DOHH2 (cell line): Measurements from ENCODE around the gene SPOCK2.

ENCODE experiments used
- H3F3A ChIP-seq: fragments of 200-600 bp; sonication (generic), shearing (Covaris generic); 2 replicates; pipeline ENCODE4 v1.6.0; 2016; ENCODE audit warnings: antibody characterized with exemption, mild to moderate bottlenecking; ENCODE audit not compliant: control insufficient read depth, insufficient read depth
- H3K27ac ChIP-seq: fragments of 200-600 bp; sonication (generic); 2 replicates; pipeline ENCODE4 v1.5.1; 2014; ENCODE audit warnings: low read depth, mild to moderate bottlenecking, low read length, moderate library complexity
- H3K27me3 ChIP-seq: fragments of 200-600 bp; sonication (generic); 2 replicates; pipeline ENCODE4 v1.6.1; 2014; ENCODE audit warnings: mild to moderate bottlenecking, low read length, mixed read lengths; ENCODE audit not compliant: control insufficient read depth
- H3K36me3 ChIP-seq: fragments of 200-600 bp; sonication (generic); 2 replicates; pipeline ENCODE4 v1.6.1; 2014; ENCODE audit warnings: mild to moderate bottlenecking, low read length, moderate library complexity, mixed read lengths; ENCODE audit not compliant: control insufficient read depth
- H3K4me1 ChIP-seq: fragments of 200-600 bp; sonication (generic); 2 replicates; pipeline ENCODE4 v1.6.1; 2014; ENCODE audit warnings: mild to moderate bottlenecking, low read length, mixed read lengths; ENCODE audit not compliant: control insufficient read depth
- H3K4me2 ChIP-seq: fragments of 200-600 bp; sonication (generic); 2 replicates; pipeline ENCODE4 v1.6.0; 2014; ENCODE audit warnings: mild to moderate bottlenecking, low read length, moderate library complexity
- H3K4me3 ChIP-seq: fragments of 200-600 bp; sonication (generic); 2 replicates; pipeline ENCODE4 v1.5.1; 2014; ENCODE audit warnings: mild to moderate bottlenecking, low read length, mixed read lengths
- H3K79me2 ChIP-seq: fragments of 200-600 bp; sonication (generic); 2 replicates; pipeline ENCODE4 v1.6.1; 2014; ENCODE audit warnings: mild to moderate bottlenecking, low read length, mixed read lengths; ENCODE audit not compliant: control insufficient read depth
- H3K9me2 ChIP-seq: fragments of 200-600 bp; sonication (generic); replicated peaks from 2 replicates; pipeline ENCODE4 v1.6.1; 2014; ENCODE audit warnings: mild to moderate bottlenecking, low read length, mixed read lengths; ENCODE audit not compliant: control insufficient read depth
- H3K9me3 ChIP-seq: fragments of 200-600 bp; sonication (generic); 2 replicates; pipeline ENCODE4 v1.6.1; 2014; ENCODE audit warnings: antibody characterized with exemption, low read length, mixed read lengths; ENCODE audit not compliant: control insufficient read depth, insufficient read depth
- H4K20me1 ChIP-seq: fragments of 200-600 bp; sonication (generic); 2 replicates; pipeline ENCODE4 v1.6.0; 2014; ENCODE audit warnings: low read depth, mild to moderate bottlenecking, antibody characterized with exemption, low read length, moderate library complexity; ENCODE audit not compliant: control insufficient read depth, insufficient read depth
- EZH2phosphoT487 ChIP-seq: fragments of 200-600 bp; sonication (generic); IDR thresholded peaks from 2 replicates; pipeline ENCODE4 v1.6.1; 2017; ENCODE audit warnings: borderline replicate concordance, mild to moderate bottlenecking, antibody characterized with exemption, low read length, moderate library complexity, mixed read lengths
- TF ChIP-seq, protein P1 (sequence below): fragments of 200-600 bp; sonication (generic); IDR thresholded peaks from one replicate; pipeline ENCODE4 v1.5.1; 2014; ENCODE audit warnings: antibody characterized with exemption, mild to moderate bottlenecking, low read depth, low read length; ENCODE audit not compliant: poor library complexity, severe bottlenecking

The SPOCK2 gene

GRCh38 chr10:72061930-72062329 is 26.4 kb downstream of the SPOCK2 start:
- Histone ChIP-seq H3K9me3 (no peaks in the 10 kb centered on the region), H3F3A (no peaks in the 10 kb centered on the region), H3K27ac (no peak overlapping the region), H3K4me1 (no peaks in the 10 kb centered on the region), H3K36me3 (no peaks in the 10 kb centered on the region), H4K20me1 (no peaks in the 10 kb centered on the region; the same call in 1 of the 2 replicates), H3K4me3 (no peak overlapping the region), H3K9me2 (no peaks in the 10 kb centered on the region), H3K79me2 (no peaks in the 10 kb centered on the region), H3K27me3 (peaks cover 20% of the 10 kb centered on the region), H3K4me2 (no peak overlapping the region)
- TF ChIP-seq, protein P1, sequence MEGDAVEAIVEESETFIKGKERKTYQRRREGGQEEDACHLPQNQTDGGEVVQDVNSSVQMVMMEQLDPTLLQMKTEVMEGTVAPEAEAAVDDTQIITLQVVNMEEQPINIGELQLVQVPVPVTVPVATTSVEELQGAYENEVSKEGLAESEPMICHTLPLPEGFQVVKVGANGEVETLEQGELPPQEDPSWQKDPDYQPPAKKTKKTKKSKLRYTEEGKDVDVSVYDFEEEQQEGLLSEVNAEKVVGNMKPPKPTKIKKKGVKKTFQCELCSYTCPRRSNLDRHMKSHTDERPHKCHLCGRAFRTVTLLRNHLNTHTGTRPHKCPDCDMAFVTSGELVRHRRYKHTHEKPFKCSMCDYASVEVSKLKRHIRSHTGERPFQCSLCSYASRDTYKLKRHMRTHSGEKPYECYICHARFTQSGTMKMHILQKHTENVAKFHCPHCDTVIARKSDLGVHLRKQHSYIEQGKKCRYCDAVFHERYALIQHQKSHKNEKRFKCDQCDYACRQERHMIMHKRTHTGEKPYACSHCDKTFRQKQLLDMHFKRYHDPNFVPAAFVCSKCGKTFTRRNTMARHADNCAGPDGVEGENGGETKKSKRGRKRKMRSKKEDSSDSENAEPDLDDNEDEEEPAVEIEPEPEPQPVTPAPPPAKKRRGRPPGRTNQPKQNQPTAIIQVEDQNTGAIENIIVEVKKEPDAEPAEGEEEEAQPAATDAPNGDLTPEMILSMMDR: no peak
- no peak for TF ChIP-seq EZH2phosphoT487

DNA sequence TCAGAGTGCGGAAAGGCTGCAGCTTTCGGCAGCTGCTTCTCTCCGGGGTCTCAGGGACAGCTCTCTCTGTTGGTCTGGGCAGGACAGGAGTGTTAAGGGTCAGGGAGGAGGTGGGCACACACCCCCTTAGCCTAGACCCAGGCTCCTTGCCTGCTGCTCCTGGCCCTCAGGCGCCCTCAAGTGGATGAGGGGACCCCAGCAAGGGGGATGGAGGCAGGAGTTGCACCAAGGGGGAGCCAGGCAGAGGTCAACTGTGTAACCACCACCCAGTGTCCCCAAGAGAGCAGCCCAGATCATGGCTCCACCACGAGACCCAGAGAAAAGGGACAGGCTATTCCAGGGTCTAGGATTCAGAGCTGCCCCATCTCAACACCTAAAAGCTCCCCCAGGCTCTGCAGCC is 26.9 kb downstream of the SPOCK2 start:
- Histone ChIP-seq H3K27ac (no peak overlapping the region), H3K4me2 (no peak overlapping the region), H3K79me2 (no peaks in the 10 kb centered on the region), H3K4me1 (no peaks in the 10 kb centered on the region), H3K4me3 (no peak overlapping the region), H3F3A (no peaks in the 10 kb centered on the region), H4K20me1 (no peaks in the 10 kb centered on the region; the same call in 1 of the 2 replicates), H3K9me3 (no peaks in the 10 kb centered on the region), H3K36me3 (no peaks in the 10 kb centered on the region), H3K27me3 (peaks cover 20% of the 10 kb centered on the region), H3K9me2 (no peaks in the 10 kb centered on the region)
- TF ChIP-seq, protein P1: peak; percentile 69
- no peak for TF ChIP-seq EZH2phosphoT487

DNA sequence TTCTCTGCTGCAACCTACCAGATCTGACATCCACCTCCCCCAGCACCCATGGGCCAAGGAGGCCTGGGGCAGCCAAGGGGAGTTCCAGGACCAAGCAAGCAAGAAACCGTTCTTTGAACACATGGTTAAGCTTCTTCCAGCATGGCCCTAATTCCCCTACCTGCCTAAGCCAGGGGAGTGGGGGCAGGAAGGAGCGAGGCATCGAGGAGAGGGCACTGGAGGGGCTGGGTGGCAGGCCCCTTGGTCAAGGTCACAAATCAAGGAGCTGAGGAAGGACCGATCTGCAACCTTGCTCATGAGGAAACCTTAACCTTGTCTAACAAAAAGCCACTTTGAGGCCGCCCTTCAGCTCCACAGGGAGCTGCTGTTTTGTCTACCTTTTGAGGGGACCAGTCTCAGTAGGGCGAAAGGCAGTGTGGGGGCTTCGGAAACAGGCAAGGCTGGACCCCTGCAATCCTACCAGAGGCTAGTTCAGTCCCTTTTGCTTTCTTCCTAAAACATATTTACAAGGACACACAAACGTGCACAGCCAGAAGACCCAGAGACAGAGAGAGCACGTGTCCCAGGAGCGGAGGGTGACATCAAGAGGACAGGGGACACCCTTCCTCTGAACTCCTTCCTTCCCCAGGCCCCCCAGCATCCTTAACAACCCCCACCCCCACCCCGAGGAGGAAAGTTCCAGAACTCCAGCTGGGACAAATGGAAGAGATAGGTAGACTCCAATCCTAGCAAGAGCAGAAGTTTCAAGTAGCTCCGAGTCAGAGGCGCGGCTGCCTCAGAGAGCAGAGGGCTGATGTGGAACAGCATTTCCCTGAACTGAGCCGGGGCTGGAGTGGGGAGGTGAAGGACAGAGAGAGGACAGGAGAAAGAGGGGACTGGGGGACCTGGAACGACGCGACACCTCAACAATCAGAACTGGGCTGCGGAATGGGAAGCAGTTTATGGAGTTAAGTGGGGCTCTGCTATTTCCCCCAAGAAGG is 28.2 kb downstream of the SPOCK2 start:
- no peaks in the 10 kb centered on the region for H3K79me2 ChIP-seq
- TF ChIP-seq EZH2phosphoT487: no peak
- TF ChIP-seq, protein P1: no peak

More for the DNA sequence above, 28.2 kb downstream of the SPOCK2 start:
- Histone ChIP-seq H3K9me3 (no peaks in the 10 kb centered on the region), H4K20me1 (no peaks in the 10 kb centered on the region; the same call in 1 of the 2 replicates), H3K36me3 (no peaks in the 10 kb centered on the region), H3K4me3 (no peak overlapping the region), H3K4me1 (no peaks in the 10 kb centered on the region), H3K27ac (no peak overlapping the region), H3K27me3 (peaks cover 19% of the 10 kb centered on the region), H3F3A (no peaks in the 10 kb centered on the region), H3K4me2 (no peak overlapping the region), H3K9me2 (no peaks in the 10 kb centered on the region)
